IPS DF 6.9 (cell line): Measurements from ENCODE around the gene FCRL2.
A peak's percentile ranks its signal among the peaks of the same experiment; 100 is the strongest.

Experiments used
- DNase-seq: peaks from one replicate; pipeline ENCODE4 v3.0.0-alpha.2; 2013; ENCODE audit warnings: low read depth, low spot score
- H3K27ac ChIP-seq: one replicate; pipeline ENCODE4 v1.5.1; 2013; ENCODE audit warnings: low read length, control low read depth
- H3K27me3 ChIP-seq: 2 replicates; pipeline ENCODE4 v1.6.1; 2013; ENCODE audit warnings: mild to moderate bottlenecking, low read length; ENCODE audit not compliant: control insufficient read depth, insufficient read depth
- H3K36me3 ChIP-seq: 2 replicates; pipeline ENCODE4 v1.6.1; 2013; ENCODE audit warnings: low read length; ENCODE audit not compliant: control insufficient read depth, insufficient read depth
- H3K4me1 ChIP-seq: 2 replicates; pipeline ENCODE4 v1.6.1; 2013; ENCODE audit warnings: low read length; ENCODE audit not compliant: control insufficient read depth, insufficient read depth
- H3K4me3 ChIP-seq: 2 replicates; pipeline ENCODE4 v1.5.1; 2013; ENCODE audit warnings: mild to moderate bottlenecking, low read length
- H3K9me3 ChIP-seq: 2 replicates; pipeline ENCODE4 v1.6.1; 2013; ENCODE audit warnings: low read length, inconsistent platforms; ENCODE audit not compliant: control insufficient read depth, insufficient read depth
- WGBS: extraction: QIAGEN DNeasy Blood & Tissue Kit; methylation state at CpG from one replicate; pipeline ENCODE4 v1.1.7; 2013; ENCODE audit warnings: mixed read lengths, missing lambda C conversion rate; ENCODE audit not compliant: insufficient read length, insufficient coverage; 5-methylcytosine and 5-hydroxymethylcytosine counted together

The FCRL2 gene

DNA sequence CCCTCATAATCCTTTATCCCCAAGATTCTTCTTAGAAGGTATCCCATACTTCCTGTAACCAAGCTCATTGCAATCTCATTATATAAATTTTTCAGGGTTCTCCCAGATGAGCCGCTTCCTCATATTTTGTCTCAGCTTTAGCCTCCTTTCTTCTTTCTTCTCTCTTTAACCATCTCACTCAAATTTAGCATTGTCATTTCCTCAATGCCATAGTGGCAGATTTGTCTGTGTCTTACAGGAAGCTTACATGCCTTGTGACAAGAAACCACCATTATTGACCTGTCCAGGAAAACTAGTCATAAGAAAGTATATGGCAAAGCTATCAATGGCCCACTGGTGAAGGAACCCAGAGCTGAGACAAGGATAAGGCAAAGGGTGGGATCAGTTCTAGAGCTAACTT lies 6.0 kb upstream of the FCRL2 start:
- no peaks in the 10 kb centered on the region for H3K4me1 ChIP-seq
- no peaks in the 10 kb centered on the region for H3K27me3 ChIP-seq
- H3K4me3 ChIP-seq: no peak overlapping the region
- no peaks in the 10 kb centered on the region for H3K9me3 ChIP-seq
- no peak for DNase-seq
- H3K27ac ChIP-seq: no peak overlapping the region
- WGBS: no CpG with 5 or more reads among the region's 1 CpG
- H3K36me3 ChIP-seq: no peaks in the 10 kb centered on the region

DNA sequence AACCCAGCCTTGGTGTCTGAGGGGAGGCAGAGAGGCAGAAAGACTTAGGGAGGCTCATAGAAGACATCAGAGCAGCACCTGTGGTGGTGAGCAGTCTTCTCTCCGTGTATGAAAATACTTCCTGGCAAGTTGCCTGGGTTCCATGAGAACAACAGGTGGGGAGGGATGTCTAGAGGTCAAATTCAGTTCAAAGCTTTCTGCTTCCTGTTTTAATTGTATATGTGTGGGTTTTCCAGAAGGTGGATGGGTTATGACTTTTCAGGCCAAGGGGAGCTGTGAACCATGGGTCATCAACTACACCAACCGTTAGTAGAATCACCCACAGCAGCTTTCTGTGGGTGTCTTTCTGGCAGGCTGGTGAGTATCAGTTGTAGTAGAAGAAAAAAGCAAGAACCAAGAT lies 4.1 kb upstream of the FCRL2 start:
- Histone ChIP-seq H3K36me3 (no peaks in the 10 kb centered on the region), H3K4me1 (no peaks in the 10 kb centered on the region), H3K4me3 (no peak overlapping the region), H3K27me3 (no peaks in the 10 kb centered on the region), H3K9me3 (no peaks in the 10 kb centered on the region), H3K27ac (no peak overlapping the region)
- no CpG with 5 or more reads among the region's 2 CpGs for WGBS
- DNase-seq: no peak

DNA sequence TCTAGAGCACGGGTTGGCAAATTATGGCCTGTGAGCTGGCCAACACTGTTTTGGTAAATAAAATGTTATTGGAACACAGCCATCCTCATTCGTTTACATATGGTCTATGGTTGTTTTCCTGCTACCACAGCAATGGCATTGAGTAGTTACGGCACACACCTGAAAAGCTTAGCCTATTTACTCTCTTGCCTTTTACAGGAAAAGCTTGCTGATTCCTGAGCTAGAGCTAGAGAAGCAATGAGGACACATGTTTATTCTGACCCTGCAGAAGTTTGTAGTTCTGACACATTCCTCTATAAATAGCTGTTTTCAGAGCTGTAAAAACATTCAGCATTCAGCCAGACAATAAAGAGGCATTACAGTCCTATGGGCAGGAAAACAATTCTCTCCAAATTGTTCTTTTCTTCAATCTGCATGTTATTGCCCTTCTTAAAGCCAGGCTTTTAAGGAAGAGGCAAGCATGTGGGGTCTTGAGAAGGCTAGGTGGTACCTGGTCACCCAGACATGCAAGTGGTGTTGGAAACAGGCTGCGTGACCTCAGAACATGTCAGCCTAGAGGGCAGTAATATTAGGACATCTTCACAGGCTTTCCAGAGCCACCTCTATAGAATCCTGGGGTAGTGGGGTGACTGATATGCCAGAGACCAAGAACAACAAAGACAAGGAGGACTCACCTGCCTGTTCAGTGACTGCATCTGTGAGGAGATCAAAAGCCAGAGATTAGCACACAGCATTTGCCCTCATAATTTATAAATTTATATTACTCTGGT lies 1.6 kb downstream of the FCRL2 start:
- Histone ChIP-seq H3K4me1 (no peaks in the 10 kb centered on the region), H3K4me3 (no peak overlapping the region), H3K36me3 (no peaks in the 10 kb centered on the region), H3K27ac (no peak overlapping the region), H3K9me3 (no peaks in the 10 kb centered on the region), H3K27me3 (no peaks in the 10 kb centered on the region)
- DNase-seq: no peak
- no CpG with 5 or more reads among the region's 4 CpGs for WGBS

DNA sequence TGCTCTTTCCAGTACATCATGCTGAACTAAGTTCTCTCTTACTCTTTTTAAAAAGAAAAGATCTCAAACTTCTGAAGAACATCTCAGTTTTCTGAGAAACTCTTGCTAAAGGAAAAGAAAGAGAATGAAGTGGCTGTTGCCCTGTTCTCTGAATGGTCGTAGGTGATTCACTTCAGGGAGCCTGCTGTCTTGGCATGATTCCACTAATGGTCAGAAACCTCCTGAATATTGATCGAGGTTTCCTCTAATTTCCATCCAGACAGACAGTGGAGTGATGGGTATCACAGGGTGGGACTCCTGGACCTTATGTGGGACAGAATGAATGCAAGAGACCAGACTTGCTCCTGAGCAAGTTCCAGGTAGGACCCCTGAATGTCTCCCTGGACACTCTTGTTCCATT lies 2.5 kb downstream of the FCRL2 start:
- DNase-seq: no peak
- Histone ChIP-seq H3K9me3 (no peaks in the 10 kb centered on the region), H3K27me3 (no peaks in the 10 kb centered on the region), H3K4me3 (no peak overlapping the region), H3K36me3 (no peaks in the 10 kb centered on the region), H3K4me1 (no peaks in the 10 kb centered on the region), H3K27ac (no peak overlapping the region)
- no CpG with 5 or more reads among the region's 2 CpGs for WGBS

DNA sequence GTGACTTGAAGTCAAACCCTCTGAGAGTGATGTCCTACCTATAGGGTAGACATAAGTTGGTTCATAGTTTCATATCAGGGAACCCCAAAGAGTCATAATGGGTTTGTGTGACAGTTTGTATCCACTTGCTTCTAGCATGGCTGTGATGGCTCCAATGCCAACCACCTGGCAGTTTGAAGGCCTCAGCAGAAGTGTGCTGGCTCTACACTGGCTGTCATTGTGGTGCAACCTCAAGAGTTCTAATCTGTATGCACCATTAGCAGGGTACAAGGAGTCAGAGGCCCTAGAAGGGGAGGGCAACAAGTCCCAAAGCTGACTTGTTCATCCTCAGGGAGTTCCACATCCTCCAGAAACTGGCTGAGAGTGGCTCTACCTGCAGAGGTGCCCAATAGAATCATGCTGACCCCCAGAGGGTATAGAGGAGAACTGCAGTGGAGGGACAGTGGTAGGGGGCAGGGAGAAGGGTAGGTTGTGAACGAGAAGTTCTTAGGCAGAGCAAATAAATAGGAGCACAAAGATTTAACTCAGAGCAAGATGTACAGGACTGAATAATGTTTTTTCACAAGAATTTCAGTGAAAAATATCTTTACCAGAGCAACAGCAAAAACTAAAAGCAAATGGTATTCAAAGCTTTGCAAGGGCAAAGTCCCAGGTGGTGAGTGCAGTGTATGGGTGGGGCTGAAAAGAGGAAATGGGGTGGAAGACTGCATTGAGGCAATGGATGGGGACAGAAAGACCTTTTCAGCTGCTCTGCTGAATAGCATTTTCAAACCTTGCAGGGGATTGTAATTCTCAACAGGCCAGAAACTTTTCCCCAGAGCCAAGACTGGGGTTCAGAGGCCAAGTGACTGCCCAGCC lies 3.2 kb downstream of the FCRL2 start:
- WGBS: no CpG with 5 or more reads among the region's 1 CpG
- H3K9me3 ChIP-seq: no peaks in the 10 kb centered on the region
- no peak overlapping the region for H3K4me3 ChIP-seq
- H3K4me1 ChIP-seq: no peaks in the 10 kb centered on the region
- H3K27ac ChIP-seq: no peak overlapping the region
- H3K27me3 ChIP-seq: no peaks in the 10 kb centered on the region
- peak; percentile 29 for DNase-seq
- H3K36me3 ChIP-seq: no peaks in the 10 kb centered on the region

DNA sequence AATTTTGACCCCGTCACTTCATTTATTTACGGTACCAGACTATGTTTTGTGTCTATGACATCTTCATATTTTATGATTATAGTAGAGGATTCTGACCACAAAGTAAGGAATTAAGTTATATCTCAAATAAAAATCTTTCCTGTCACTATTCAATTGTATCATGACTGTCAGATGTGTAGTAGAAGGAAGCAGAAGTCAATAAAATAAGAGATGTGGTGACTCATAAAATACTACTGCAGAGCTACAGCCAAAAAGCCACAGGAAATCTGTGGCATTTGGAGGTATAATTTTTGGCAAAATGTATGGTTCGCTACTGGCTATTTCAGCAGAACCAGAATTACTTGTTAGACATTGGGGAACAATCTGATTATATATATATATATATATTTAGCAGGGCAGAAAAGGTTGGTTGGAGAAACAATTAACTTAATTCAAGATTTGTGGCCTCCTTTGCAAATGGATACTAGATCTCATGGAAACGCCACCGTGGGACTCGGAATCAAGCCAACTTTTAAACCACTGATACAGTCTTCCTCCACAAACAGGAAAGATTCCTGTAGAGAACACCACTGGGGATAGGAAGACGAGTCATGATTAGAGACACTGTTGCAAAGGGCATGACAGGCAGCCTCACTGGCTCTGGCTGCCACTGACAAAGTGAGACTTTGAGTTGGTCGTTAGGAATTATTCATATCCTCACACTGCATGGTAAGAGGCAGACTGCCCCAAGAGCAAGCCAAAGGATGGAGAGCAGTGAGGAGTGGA lies 5.1 kb downstream of the FCRL2 start:
- no peak overlapping the region for H3K4me3 ChIP-seq
- H3K27me3 ChIP-seq: no peaks in the 10 kb centered on the region
- WGBS: no CpG with 5 or more reads among the region's 8 CpGs
- no peaks in the 10 kb centered on the region for H3K9me3 ChIP-seq
- no peaks in the 10 kb centered on the region for H3K4me1 ChIP-seq
- H3K27ac ChIP-seq: no peak overlapping the region
- no peaks in the 10 kb centered on the region for H3K36me3 ChIP-seq
- DNase-seq: no peak

DNA sequence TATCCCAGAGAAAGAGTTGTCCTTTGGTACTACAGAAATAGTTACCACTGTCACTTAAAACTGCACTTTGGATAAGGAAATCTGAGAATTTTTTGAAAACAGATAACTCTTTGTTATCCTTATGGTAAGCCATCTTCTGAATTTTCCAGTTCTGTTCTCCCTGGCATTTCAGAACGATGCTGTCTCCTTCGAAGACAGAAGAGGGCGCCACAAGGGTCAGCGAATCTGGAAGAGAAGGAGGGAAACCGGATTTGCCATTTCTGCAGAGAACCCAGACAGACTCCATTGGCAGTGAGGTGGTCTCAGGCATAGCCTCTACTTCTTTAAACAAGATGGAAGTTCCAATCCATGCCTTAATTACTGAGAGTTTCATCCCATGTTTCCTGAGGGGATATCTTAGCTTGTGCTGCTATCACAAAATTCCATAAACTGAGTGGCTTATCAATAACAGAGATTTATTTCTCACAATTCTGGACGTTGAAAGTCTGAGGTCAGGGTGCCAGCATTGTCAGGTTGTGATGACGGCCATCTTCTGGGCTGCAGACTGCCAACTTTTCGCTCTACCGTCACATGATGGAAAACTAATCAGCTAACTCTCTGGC lies 6.4 kb downstream of the FCRL2 start:
- Histone ChIP-seq H3K36me3 (no peaks in the 10 kb centered on the region), H3K4me1 (no peaks in the 10 kb centered on the region), H3K27ac (no peak overlapping the region), H3K4me3 (no peak overlapping the region), H3K9me3 (no peaks in the 10 kb centered on the region), H3K27me3 (no peaks in the 10 kb centered on the region)
- no peak for DNase-seq
- no CpG with 5 or more reads among the region's 9 CpGs for WGBS

DNA sequence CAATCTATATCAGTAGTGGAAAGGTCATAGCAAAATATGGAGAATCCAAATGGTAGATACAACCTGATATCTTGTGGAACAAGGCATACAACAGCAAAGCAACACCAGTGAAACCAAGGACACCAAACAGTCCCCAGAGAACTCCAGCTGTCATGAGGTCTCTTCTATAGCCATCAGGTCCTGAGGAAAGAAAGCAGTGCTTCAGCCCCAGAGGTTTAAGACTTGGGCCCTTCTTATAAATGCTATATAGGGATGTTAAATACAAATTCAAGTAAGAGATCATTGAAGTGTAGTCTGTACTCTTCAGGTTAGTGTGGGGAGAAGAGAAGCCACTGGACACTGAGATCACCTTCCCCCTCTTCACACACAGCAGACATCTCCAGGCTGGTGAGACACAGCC lies 10.1 kb downstream of the FCRL2 start:
- DNase-seq: no peak
- Histone ChIP-seq H3K27me3 (no peaks in the 10 kb centered on the region), H3K27ac (no peak overlapping the region)

DNA sequence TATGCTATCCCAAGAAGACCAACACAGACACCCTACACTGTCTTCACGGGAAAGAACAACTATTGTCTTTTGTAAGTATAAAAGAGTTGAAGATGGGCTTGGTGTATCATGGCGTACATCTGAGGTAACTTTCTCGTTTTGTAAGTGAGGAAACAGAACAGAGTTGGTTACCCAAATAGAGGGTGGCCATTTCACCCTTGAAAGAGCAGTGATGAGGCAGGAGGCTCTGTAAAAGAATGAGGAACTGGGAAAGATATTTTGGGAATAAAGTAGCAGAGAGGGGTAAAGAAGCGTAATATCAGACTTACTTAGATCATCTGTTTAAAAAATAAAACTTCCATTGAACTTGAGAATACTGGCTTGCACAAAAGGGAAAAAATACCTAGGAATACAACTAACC lies 18.9 kb downstream of the FCRL2 start:
- DNase-seq: no peak
- no CpG with 5 or more reads among the region's 4 CpGs for WGBS
- Histone ChIP-seq H3K36me3 (no peaks in the 10 kb centered on the region), H3K4me1 (peaks cover 2% of the 10 kb centered on the region; the same call in 1 of the 2 replicates), H3K9me3 (no peaks in the 10 kb centered on the region), H3K4me3 (no peak overlapping the region), H3K27me3 (no peaks in the 10 kb centered on the region), H3K27ac (no peak overlapping the region)

More for the DNA sequence above, 10.1 kb downstream of the FCRL2 start:
- Histone ChIP-seq H3K9me3 (no peaks in the 10 kb centered on the region), H3K4me1 (no peaks in the 10 kb centered on the region), H3K36me3 (no peaks in the 10 kb centered on the region), H3K4me3 (no peak overlapping the region)

DNA sequence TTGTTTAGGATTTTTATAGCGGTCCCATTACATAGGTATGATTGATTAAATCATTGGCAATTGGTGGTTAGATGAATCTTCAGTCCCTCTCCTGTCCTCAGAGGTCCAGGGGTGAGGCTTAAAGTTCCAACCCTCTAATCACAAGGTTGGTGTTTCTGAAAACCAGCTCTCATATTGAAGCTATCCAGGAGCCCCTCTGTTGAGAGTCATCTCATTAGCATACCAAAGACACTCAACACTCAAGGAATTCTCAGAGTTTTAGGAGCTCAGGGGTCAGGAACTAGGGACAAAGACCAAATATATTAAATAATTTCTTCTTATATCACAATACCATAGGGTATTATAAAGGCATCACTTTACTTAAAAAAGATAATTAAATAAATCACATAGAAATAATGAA lies 23.3 kb downstream of the FCRL2 start:
- no peaks in the 10 kb centered on the region for H3K36me3 ChIP-seq
- H3K27ac ChIP-seq: no peak overlapping the region
- DNase-seq: no peak
- no peak overlapping the region for H3K4me3 ChIP-seq
- no CpG with 5 or more reads among the region's 1 CpG for WGBS
- no peaks in the 10 kb centered on the region for H3K9me3 ChIP-seq
- H3K4me1 ChIP-seq: peaks cover 2% of the 10 kb centered on the region; the same call in 1 of the 2 replicates
- no peaks in the 10 kb centered on the region for H3K27me3 ChIP-seq
